Glutamatergic neuron (in vitro differentiated cells): Measurements from ENCODE around the gene SYNDIG1. TPM values are rescaled to one million over a fixed set of nuclear protein-coding genes. Genes with fewer than 3 reads are reported as not detected.

Experiments
- DNase-seq: peaks from one replicate; pipeline ENCODE4 v3.0.0; 2022
- H3K27ac Mint-ChIP-seq: one replicate; pipeline ENCODE4 v1.8.0; 2020; ENCODE audit warnings: mild to moderate bottlenecking, mixed read lengths, inconsistent platforms; ENCODE audit not compliant: unreplicated experiment
- H3K27me3 Mint-ChIP-seq: one replicate; pipeline ENCODE4 v1.8.0; 2020; ENCODE audit warnings: mild to moderate bottlenecking, moderate library complexity, mixed read lengths, inconsistent platforms; ENCODE audit not compliant: unreplicated experiment
- H3K36me3 Mint-ChIP-seq: one replicate; pipeline ENCODE4 v1.8.0; 2020; ENCODE audit warnings: mild to moderate bottlenecking, mixed read lengths, inconsistent platforms; ENCODE audit not compliant: unreplicated experiment
- H3K4me1 Mint-ChIP-seq: one replicate; pipeline ENCODE4 v1.8.0; 2020; ENCODE audit warnings: mild to moderate bottlenecking, low read depth, mixed read lengths, inconsistent platforms; ENCODE audit not compliant: unreplicated experiment
- H3K4me3 Mint-ChIP-seq: one replicate; pipeline ENCODE4 v1.8.0; 2020; ENCODE audit warnings: mild to moderate bottlenecking, mixed read lengths, inconsistent platforms; ENCODE audit not compliant: unreplicated experiment
- H3K9me3 Mint-ChIP-seq: one replicate; pipeline ENCODE4 v1.8.0; 2020; ENCODE audit warnings: mild to moderate bottlenecking, moderate library complexity, mixed read lengths, inconsistent platforms; ENCODE audit not compliant: unreplicated experiment
- CTCF ChIP-seq: fragments of 200-600 bp; sonication (generic); IDR thresholded peaks from one replicate; pipeline ENCODE4 v1.5.0; 2021; ENCODE audit not compliant: partially characterized antibody, unreplicated experiment
- total RNA-seq: library from RNA; stranded (reverse); fragmentation: NEBNext Ultra II Directional; extraction: Animal tissue kit (Norgen Biotek cat#: 25700); gene quantifications from one replicate; pipeline ENCODE4 v1.2.1, GENCODE V29; 2021; ENCODE audit not compliant: unreplicated experiment

The SYNDIG1 gene
- total RNA-seq, 1 donor from 2014 or later: 10.4 TPM

DNA sequence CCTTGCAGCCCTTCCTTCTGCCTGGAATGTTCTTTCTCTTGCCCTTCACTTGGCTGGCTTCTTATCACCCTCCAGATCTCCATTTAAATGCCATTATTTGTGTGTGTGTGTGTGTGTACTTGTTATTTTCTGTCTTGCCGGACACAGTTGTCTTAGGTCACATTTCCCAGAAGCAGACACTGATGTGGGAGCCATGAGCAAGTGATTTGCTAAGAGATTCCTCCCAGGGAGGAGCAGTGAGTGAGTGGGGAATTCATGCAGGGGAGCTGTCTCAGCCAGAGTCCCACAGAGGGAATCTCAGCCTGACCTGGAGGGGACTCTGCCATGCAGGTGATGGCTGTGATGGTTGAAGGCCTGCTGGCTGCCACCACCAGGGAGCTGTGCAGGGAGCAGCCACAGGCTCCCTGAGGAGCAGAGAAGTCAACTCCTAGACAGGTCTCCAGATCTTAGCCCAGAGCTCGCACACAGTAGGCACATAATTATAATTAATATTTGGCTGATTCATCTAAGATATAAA is 96.5 kb downstream of the SYNDIG1 start:
- no peaks in the 10 kb centered on the region for H3K27me3 Mint-ChIP-seq
- H3K36me3 Mint-ChIP-seq: peaks cover 16% of the 10 kb centered on the region
- H3K4me1 Mint-ChIP-seq: no peaks in the 10 kb centered on the region
- H3K27ac Mint-ChIP-seq: no peak overlapping the region
- H3K4me3 Mint-ChIP-seq: no peak overlapping the region
- TF ChIP-seq CTCF: no peak
- no peak for DNase-seq
- peaks cover 5% of the 10 kb centered on the region for H3K9me3 Mint-ChIP-seq

DNA sequence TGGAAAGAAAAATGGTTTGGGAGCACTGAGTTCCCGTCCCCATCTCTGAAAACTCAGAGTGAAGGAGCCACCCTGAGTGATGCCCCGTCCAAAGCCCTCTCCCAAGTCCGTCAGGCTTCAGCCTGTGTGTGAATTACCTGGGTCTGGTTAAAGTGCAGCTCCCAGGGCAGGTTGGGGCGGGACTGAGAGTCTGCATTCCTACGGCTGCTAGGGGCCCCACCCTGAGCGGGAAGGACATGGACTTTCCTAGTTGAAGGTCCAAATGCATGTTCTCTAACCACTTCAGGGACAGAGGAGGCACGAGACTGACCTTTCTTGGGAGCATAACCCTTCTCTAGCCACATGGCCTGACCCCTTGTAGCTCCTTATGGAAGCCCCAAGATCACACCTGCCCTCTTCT is 97.2 kb downstream of the SYNDIG1 start:
- DNase-seq: no peak
- no peak overlapping the region for H3K27ac Mint-ChIP-seq
- TF ChIP-seq CTCF: no peak
- no peak overlapping the region for H3K4me3 Mint-ChIP-seq
- H3K4me1 Mint-ChIP-seq: no peaks in the 10 kb centered on the region
- peaks cover 16% of the 10 kb centered on the region for H3K36me3 Mint-ChIP-seq
- no peaks in the 10 kb centered on the region for H3K27me3 Mint-ChIP-seq
- H3K9me3 Mint-ChIP-seq: peaks cover 5% of the 10 kb centered on the region

DNA sequence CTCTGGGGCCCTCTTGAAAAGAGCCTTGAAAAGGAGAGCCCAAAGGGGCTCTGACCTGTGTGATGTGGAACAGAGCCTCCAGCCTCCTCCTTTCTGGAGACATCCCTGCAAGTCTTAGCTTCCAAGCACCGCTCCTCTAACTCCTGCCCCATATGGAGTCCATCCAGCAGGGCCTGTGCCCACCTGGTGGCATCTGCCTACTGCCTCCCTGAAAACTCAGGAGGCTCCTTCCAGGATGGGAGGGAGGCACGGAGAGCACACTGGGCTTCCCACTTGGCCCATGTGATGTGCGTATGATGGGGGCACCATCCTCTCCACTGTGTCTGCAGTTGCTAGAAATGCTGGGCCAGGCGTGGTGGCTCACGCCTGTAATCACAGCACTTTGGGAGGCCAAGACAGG is 98.1 kb downstream of the SYNDIG1 start:
- Mint-ChIP-seq H3K36me3 (peaks cover 16% of the 10 kb centered on the region), H3K27me3 (no peaks in the 10 kb centered on the region), H3K9me3 (peaks cover 5% of the 10 kb centered on the region), H3K4me1 (no peaks in the 10 kb centered on the region), H3K4me3 (no peak overlapping the region), H3K27ac (no peak overlapping the region)
- no peak for TF ChIP-seq CTCF
- DNase-seq: no peak

GRCh38 chr20:24568842-24569241 is 99.4 kb downstream of the SYNDIG1 start:
- no peak overlapping the region for H3K4me3 Mint-ChIP-seq

DNA sequence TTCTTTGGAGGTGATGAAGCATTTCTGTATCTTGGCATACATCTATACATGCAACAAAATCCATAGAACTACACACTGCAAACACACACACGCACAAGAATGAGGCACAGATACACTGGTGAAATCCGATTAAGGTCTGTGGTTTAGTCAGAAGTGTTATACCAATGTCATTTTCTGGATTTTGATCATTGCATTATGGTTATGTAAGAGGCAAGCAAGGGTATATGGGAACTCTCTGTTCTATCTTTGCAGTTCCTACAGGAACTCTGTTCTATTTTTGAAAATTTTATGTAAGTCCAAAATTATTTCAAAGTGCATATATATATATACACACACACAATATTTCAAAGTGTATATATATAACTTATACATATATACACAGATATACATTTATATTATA is 101.7 kb downstream of the SYNDIG1 start:
- no peaks in the 10 kb centered on the region for H3K27me3 Mint-ChIP-seq
- no peak for TF ChIP-seq CTCF
- H3K27ac Mint-ChIP-seq: no peak overlapping the region
- DNase-seq: no peak
- no peaks in the 10 kb centered on the region for H3K9me3 Mint-ChIP-seq
- H3K36me3 Mint-ChIP-seq: peaks cover 4% of the 10 kb centered on the region
- no peak overlapping the region for H3K4me3 Mint-ChIP-seq
- peaks cover 3% of the 10 kb centered on the region for H3K4me1 Mint-ChIP-seq

More at GRCh38 chr20:24568842-24569241, 99.4 kb downstream of the SYNDIG1 start:
- no peaks in the 10 kb centered on the region for H3K4me1 Mint-ChIP-seq
- TF ChIP-seq CTCF: no peak
- H3K9me3 Mint-ChIP-seq: peaks cover 1% of the 10 kb centered on the region
- no peak for DNase-seq
- H3K27me3 Mint-ChIP-seq: no peaks in the 10 kb centered on the region
- peaks cover 18% of the 10 kb centered on the region for H3K36me3 Mint-ChIP-seq
- H3K27ac Mint-ChIP-seq: no peak overlapping the region
